Neural cell (in vitro differentiated cells): ENCODE data around the gene BAHD1.

ENCODE experiments used
- CTCF ChIP-seq: fragments of 450-650 bp; IDR thresholded peaks from 2 replicates; pipeline ENCODE4 v1.5.1; 2014; ENCODE audit warnings: antibody characterized with exemption, mild to moderate bottlenecking, moderate library complexity; ENCODE audit not compliant: poor library complexity, severe bottlenecking
- EZH2 ChIP-seq: fragments of 200-600, 300-800 bp; shearing (Covaris generic), sonication (generic); IDR thresholded peaks from 2 replicates; pipeline ENCODE4 v1.6.1; 2014; ENCODE audit warnings: antibody characterized with exemption, low read length, borderline replicate concordance, mild to moderate bottlenecking; ENCODE audit not compliant: insufficient read depth, poor library complexity, severe bottlenecking
- SMC3 ChIP-seq: fragments of 450-650 bp; conservative IDR thresholded peaks from 2 replicates; pipeline ENCODE4 v1.6.1; 2014; ENCODE audit warnings: antibody characterized with exemption, mild to moderate bottlenecking, moderate library complexity; ENCODE audit not compliant: poor library complexity
- TAF1 ChIP-seq: IDR thresholded peaks from 2 replicates; pipeline ENCODE4 v1.6.1; 2012; ENCODE audit warnings: low read depth

GRCh38 chr15:40464595-40465185 is 23.9 kb downstream of the BAHD1 start:
- TF ChIP-seq CTCF, result no peak
- TF ChIP-seq EZH2, result no peak
- TF ChIP-seq SMC3, result no peak
- TF ChIP-seq TAF1, result no peak
